HepG2 (cell line): ENCODE results near the gene KCNE2. TPM values are rescaled to one million over a fixed set of nuclear protein-coding genes. Genes with fewer than 3 reads are reported as not detected.

ENCODE experiments used
- ARID2 ChIP-seq: sonication (generic); formaldehyde crosslinking; IDR thresholded peaks from 2 replicates; pipeline ENCODE4 v1.8.1; 2022; ENCODE audit warnings: mild to moderate bottlenecking, missing genetic modification reagents, borderline replicate concordance
- BHLHE40 ChIP-seq: IDR thresholded peaks from 2 replicates; pipeline ENCODE4 v1.6.1; 2011; ENCODE audit warnings: low read length, improper control_type of control experiment
- HNF4G ChIP-seq, 2 experiments: sonication (generic) in 1 of 2; formaldehyde crosslinking in 1 of 2; IDR thresholded peaks; 2 replicates each; pipeline versions ENCODE4 v1.4.0 to v1.6.1; 2011 to 2020; ENCODE audit warnings: borderline replicate concordance in 2 of 2, low read depth in 2 of 2, mild to moderate bottlenecking in 2 of 2, low read length in 1 of 2, missing genetic modification reagents in 1 of 2, moderate library complexity in 1 of 2
- HOXA9 ChIP-seq: sonication (generic); formaldehyde crosslinking; IDR thresholded peaks from 2 replicates; pipeline ENCODE4 v1.8.1; 2022; ENCODE audit warnings: missing genetic modification reagents, mild to moderate bottlenecking, moderate library complexity, borderline replicate concordance
- MATR3 ChIP-seq: sonication (generic); formaldehyde crosslinking; IDR thresholded peaks from 2 replicates; pipeline ENCODE4 v1.4.0; 2020; ENCODE audit warnings: missing genetic modification reagents
- NFKBIZ ChIP-seq: IDR thresholded peaks from 2 replicates; pipeline ENCODE4 v1.6.1; 2018; ENCODE audit warnings: missing genetic modification reagents, missing compliant biosample characterization
- PTBP1 ChIP-seq: fragments of 200-400 bp; formaldehyde crosslinking; IDR thresholded peaks from 2 replicates; pipeline ENCODE4 v1.6.1; 2018; ENCODE audit warnings: low read length, low read depth; ENCODE audit not compliant: poor library complexity, severe bottlenecking
- RORA ChIP-seq: sonication (generic); formaldehyde crosslinking; IDR thresholded peaks from 2 replicates; pipeline ENCODE4 v1.5.0; 2020; ENCODE audit warnings: mild to moderate bottlenecking, missing genetic modification reagents, moderate library complexity
- SKI ChIP-seq: fragments of 450-650 bp; IDR thresholded peaks from one replicate; pipeline ENCODE4 v1.6.1; 2018; ENCODE audit warnings: mild to moderate bottlenecking; ENCODE audit not compliant: partially characterized antibody
- SMAD3 ChIP-seq: sonication (generic); formaldehyde crosslinking; IDR thresholded peaks from 2 replicates; pipeline ENCODE4 v1.4.0; 2020; ENCODE audit warnings: missing genetic modification reagents
- THYN1 ChIP-seq: sonication (generic); formaldehyde crosslinking; IDR thresholded peaks from 2 replicates; pipeline ENCODE4 v1.8.1; 2023; ENCODE audit warnings: low read depth, mild to moderate bottlenecking, moderate library complexity, missing genetic modification reagents, borderline replicate concordance
- WIZ ChIP-seq: sonication (generic); formaldehyde crosslinking; IDR thresholded peaks from 2 replicates; pipeline ENCODE4 v1.5.1; 2020; ENCODE audit warnings: mild to moderate bottlenecking, missing genetic modification reagents
- ZBTB8A ChIP-seq: sonication (generic); formaldehyde crosslinking; IDR thresholded peaks from 2 replicates; pipeline ENCODE4 v1.4.0; 2020; ENCODE audit warnings: mild to moderate bottlenecking, low read depth, missing genetic modification reagents, borderline replicate concordance
- ZFP41 ChIP-seq: sonication (generic); formaldehyde crosslinking; IDR thresholded peaks from 2 replicates; pipeline ENCODE4 v1.4.0; 2020; ENCODE audit warnings: mild to moderate bottlenecking, missing genetic modification reagents, borderline replicate concordance
- ZNF260 ChIP-seq: sonication (generic); formaldehyde crosslinking; IDR thresholded peaks from 2 replicates; pipeline ENCODE4 v1.4.0; 2020; ENCODE audit warnings: missing genetic modification reagents, low read depth, mild to moderate bottlenecking, borderline replicate concordance
- ZNF3 ChIP-seq: IDR thresholded peaks from 2 replicates; pipeline ENCODE4 v1.7.0; 2017; ENCODE audit warnings: inconsistent platforms
- ZNF564 ChIP-seq: sonication (generic); formaldehyde crosslinking; IDR thresholded peaks from 2 replicates; pipeline ENCODE4 v1.8.1; 2023; ENCODE audit warnings: mild to moderate bottlenecking, missing genetic modification reagents
- ZNF777 ChIP-seq: sonication (generic); formaldehyde crosslinking; IDR thresholded peaks from 2 replicates; pipeline ENCODE4 v1.4.0; 2020; ENCODE audit warnings: missing genetic modification reagents
- ZNF781 ChIP-seq: sonication (generic); formaldehyde crosslinking; IDR thresholded peaks from 2 replicates; pipeline ENCODE4 v1.5.1; 2020; ENCODE audit warnings: borderline replicate concordance, mild to moderate bottlenecking, missing genetic modification reagents; ENCODE audit errors: not compliant biosample characterization
- ZSCAN21 ChIP-seq: sonication (generic); formaldehyde crosslinking; IDR thresholded peaks from 2 replicates; pipeline ENCODE4 v1.8.0; 2022; ENCODE audit warnings: mild to moderate bottlenecking, missing genetic modification reagents, moderate library complexity, borderline replicate concordance
- polyA plus RNA-seq, 8 experiments: library from polyadenylated mRNA; depleted of rRNA in 3 of 8; stranded (reverse) in 7 of 8; unstranded in 1 of 8; fragments of >200 nt; fragmentation: Illumina TruSeq in 4 of 8; extraction: Trizol in 4 of 8; gene quantifications; 2 replicates each; pipeline versions ENCODE4 v1.2.1 to v1.2.3, GENCODE V29; 2011 to 2016; ENCODE audit warnings: low read depth in 4 of 8, missing spikeins in 1 of 8, mixed read lengths in 1 of 8; ENCODE audit not compliant: insufficient read depth in 1 of 8
- total RNA-seq, 5 experiments: library from RNA; depleted of rRNA; stranded (reverse); fragments of >200 nt; fragmentation: Illumina TruSeq; extraction: Trizol; gene quantifications; 2 replicates each; pipeline ENCODE4 v1.2.3, GENCODE V29; 2016; ENCODE audit warnings: low read depth in 1 of 5
- TF ChIP-seq, protein P1 (sequence below): sonication (generic); formaldehyde crosslinking; IDR thresholded peaks from 2 replicates; pipeline ENCODE4 v1.4.0; 2020; ENCODE audit warnings: mild to moderate bottlenecking, missing genetic modification reagents
- TF ChIP-seq, protein P2 (sequence below): sonication (generic); formaldehyde crosslinking; IDR thresholded peaks from 2 replicates; pipeline ENCODE4 v1.5.1; 2020; ENCODE audit warnings: mild to moderate bottlenecking, missing genetic modification reagents, moderate library complexity
- TF ChIP-seq, protein P3 (sequence below): sonication (generic); formaldehyde crosslinking; IDR thresholded peaks from 2 replicates; pipeline ENCODE4 v1.4.0; 2020; ENCODE audit warnings: low read depth, mild to moderate bottlenecking, missing genetic modification reagents
- TF ChIP-seq, protein P4 (sequence below): sonication (generic); formaldehyde crosslinking; IDR thresholded peaks from 2 replicates; pipeline ENCODE4 v1.5.0; 2020; ENCODE audit warnings: mild to moderate bottlenecking, missing genetic modification reagents

The KCNE2 gene
- total and polyA plus RNA-seq, 2 of the 13 experiments (the other 11 are each of a cell fraction or from before 2014, with no cell fraction given), result not detected

DNA sequence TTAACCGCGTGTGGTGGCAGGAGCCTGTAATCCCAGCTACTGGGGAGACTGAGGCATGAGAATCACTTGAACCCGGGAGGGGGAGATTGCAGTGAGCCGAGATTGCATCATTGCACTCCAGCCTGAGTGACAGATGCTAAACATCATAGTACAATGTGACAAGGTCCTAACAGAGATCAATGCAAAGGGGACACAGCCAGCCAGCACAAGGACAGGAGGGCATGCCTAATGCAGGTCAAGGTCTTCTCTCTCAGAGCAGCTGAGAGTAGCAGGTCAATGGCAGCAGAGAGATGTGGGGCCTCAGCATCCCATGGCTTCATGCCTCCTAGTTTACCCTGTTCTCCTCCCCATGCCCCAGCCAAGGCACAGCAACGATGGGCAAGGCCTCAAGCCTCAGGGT lies 8.5 kb downstream of the KCNE2 start (continued):
- TF ChIP-seq ZBTB8A (CRISPR knock-in tag) (no peak), ZNF777 (CRISPR knock-in tag) (no peak), SMAD3 (CRISPR knock-in tag) (no peak), HNF4G (IDR thresholded peaks at IDR 0.05; ENCODE audit: borderline replicate concordance, low read depth, low read length) (peak; percentile 85), HNF4G (CRISPR knock-in tag; IDR thresholded peaks at IDR 0.05; ENCODE audit: borderline replicate concordance, low read depth) (peak; percentile 89), MATR3 (no peak), ARID2 (CRISPR knock-in tag) (no peak), RORA (CRISPR knock-in tag) (peak; percentile 68; the same call in 1 of the 2 replicates), HOXA9 (CRISPR knock-in tag) (no peak), SKI (peak; percentile 92), PTBP1 (no peak), ZNF260 (no peak), BHLHE40 (no peak), ZFP41 (CRISPR knock-in tag) (no peak), ZSCAN21 (CRISPR knock-in tag) (no peak), ZNF564 (CRISPR knock-in tag) (0 out of 2 replicates have a peak, but pooled peaks have one; percentile 52), ZNF3 (CRISPR knock-in tag) (no peak), WIZ (CRISPR knock-in tag) (0 out of 2 replicates have a peak, but pooled peaks have one; percentile 41), NFKBIZ (CRISPR knock-in tag) (0 out of 2 replicates have a peak, but pooled peaks have one; percentile 46), THYN1 (CRISPR knock-in tag) (no peak), ZNF781 (no peak)
- TF ChIP-seq, protein P1, sequence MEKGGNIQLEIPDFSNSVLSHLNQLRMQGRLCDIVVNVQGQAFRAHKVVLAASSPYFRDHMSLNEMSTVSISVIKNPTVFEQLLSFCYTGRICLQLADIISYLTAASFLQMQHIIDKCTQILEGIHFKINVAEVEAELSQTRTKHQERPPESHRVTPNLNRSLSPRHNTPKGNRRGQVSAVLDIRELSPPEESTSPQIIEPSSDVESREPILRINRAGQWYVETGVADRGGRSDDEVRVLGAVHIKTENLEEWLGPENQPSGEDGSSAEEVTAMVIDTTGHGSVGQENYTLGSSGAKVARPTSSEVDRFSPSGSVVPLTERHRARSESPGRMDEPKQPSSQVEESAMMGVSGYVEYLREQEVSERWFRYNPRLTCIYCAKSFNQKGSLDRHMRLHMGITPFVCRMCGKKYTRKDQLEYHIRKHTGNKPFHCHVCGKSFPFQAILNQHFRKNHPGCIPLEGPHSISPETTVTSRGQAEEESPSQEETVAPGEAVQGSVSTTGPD (CRISPR knock-in tag), result no peak
- TF ChIP-seq, protein P2, sequence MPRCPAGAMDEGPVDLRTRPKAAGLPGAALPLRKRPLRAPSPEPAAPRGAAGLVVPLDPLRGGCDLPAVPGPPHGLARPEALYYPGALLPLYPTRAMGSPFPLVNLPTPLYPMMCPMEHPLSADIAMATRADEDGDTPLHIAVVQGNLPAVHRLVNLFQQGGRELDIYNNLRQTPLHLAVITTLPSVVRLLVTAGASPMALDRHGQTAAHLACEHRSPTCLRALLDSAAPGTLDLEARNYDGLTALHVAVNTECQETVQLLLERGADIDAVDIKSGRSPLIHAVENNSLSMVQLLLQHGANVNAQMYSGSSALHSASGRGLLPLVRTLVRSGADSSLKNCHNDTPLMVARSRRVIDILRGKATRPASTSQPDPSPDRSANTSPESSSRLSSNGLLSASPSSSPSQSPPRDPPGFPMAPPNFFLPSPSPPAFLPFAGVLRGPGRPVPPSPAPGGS (CRISPR knock-in tag), result 0 out of 2 replicates have a peak, but pooled peaks have one; percentile 53
- TF ChIP-seq, protein P3, sequence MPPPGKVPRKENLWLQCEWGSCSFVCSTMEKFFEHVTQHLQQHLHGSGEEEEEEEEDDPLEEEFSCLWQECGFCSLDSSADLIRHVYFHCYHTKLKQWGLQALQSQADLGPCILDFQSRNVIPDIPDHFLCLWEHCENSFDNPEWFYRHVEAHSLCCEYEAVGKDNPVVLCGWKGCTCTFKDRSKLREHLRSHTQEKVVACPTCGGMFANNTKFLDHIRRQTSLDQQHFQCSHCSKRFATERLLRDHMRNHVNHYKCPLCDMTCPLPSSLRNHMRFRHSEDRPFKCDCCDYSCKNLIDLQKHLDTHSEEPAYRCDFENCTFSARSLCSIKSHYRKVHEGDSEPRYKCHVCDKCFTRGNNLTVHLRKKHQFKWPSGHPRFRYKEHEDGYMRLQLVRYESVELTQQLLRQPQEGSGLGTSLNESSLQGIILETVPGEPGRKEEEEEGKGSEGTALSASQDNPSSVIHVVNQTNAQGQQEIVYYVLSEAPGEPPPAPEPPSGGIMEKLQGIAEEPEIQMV (CRISPR knock-in tag), result 0 out of 2 replicates have a peak, but pooled peaks have one; percentile 35
- TF ChIP-seq, protein P4, sequence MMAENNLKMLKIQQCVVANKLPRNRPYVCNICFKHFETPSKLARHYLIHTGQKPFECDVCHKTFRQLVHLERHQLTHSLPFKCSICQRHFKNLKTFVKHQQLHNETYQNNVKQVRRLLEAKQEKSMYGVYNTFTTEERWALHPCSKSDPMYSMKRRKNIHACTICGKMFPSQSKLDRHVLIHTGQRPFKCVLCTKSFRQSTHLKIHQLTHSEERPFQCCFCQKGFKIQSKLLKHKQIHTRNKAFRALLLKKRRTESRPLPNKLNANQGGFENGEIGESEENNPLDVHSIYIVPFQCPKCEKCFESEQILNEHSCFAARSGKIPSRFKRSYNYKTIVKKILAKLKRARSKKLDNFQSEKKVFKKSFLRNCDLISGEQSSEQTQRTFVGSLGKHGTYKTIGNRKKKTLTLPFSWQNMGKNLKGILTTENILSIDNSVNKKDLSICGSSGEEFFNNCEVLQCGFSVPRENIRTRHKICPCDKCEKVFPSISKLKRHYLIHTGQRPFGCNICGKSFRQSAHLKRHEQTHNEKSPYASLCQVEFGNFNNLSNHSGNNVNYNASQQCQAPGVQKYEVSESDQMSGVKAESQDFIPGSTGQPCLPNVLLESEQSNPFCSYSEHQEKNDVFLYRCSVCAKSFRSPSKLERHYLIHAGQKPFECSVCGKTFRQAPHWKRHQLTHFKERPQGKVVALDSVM, result no peak
